Hepatocyte (in vitro differentiated cells): Measurements from ENCODE around the gene BCAP29.

Experiments
- EZH2 ChIP-seq: fragments of 200-600 bp; sonication (generic); IDR thresholded peaks from 2 replicates; pipeline ENCODE4 v1.6.1; 2016; ENCODE audit warnings: antibody characterized with exemption, mild to moderate bottlenecking, borderline replicate concordance
- TF ChIP-seq, protein P1 (sequence below): fragments of 200-600 bp; sonication (generic); IDR thresholded peaks from 2 replicates; pipeline ENCODE4 v1.5.1; 2016; ENCODE audit warnings: antibody characterized with exemption, mild to moderate bottlenecking; ENCODE audit not compliant: poor library complexity

DNA sequence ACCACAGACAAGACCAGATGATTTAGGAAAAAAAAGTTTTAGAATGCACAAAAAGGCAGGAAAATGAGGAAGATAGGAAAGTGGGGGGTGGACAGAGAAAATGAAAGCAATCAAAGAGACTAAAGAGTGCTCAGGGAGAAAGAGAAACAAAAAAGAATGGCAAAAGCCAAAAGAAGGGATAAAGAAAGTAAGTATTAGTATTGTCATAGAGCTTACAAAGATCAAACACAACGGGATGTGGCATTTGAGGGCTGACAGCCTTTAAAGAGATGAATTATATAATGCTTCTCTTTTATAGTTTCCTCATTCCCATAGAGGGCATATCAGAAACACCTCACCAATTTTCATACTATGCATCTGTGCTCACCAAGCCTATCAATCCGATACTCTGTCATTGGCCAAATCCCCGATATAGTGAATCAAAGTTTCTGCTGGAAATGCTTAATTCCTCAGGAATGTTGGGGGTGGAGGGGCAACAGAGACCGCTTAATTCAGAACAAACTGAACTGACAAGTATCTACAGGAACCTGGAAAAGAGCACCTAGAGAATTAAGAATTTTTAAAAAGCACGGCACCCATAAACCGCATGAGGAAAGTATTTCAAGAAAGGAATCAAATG lies 19.0 kb upstream of the BCAP29 start:
- TF ChIP-seq, protein P1, sequence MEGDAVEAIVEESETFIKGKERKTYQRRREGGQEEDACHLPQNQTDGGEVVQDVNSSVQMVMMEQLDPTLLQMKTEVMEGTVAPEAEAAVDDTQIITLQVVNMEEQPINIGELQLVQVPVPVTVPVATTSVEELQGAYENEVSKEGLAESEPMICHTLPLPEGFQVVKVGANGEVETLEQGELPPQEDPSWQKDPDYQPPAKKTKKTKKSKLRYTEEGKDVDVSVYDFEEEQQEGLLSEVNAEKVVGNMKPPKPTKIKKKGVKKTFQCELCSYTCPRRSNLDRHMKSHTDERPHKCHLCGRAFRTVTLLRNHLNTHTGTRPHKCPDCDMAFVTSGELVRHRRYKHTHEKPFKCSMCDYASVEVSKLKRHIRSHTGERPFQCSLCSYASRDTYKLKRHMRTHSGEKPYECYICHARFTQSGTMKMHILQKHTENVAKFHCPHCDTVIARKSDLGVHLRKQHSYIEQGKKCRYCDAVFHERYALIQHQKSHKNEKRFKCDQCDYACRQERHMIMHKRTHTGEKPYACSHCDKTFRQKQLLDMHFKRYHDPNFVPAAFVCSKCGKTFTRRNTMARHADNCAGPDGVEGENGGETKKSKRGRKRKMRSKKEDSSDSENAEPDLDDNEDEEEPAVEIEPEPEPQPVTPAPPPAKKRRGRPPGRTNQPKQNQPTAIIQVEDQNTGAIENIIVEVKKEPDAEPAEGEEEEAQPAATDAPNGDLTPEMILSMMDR = no peak
- TF ChIP-seq EZH2 = no peak
